SK-N-SH (cell line): ENCODE measurements around the gene CLDN16. TPM values are rescaled to one million over a fixed set of nuclear protein-coding genes. Genes with fewer than 3 reads are reported as not detected.

Experiments
- CTCF ChIA-PET: fragments of 300-600, 350-600 bp; formaldehyde crosslinking; extraction: SDS; loops from one replicate; lab custom pipeline; 2021; lab: Yijun Ruan, JAX
- POLR2A ChIA-PET: fragments of 350-600 bp; sonication (Branson Sonifier 250); formaldehyde crosslinking; extraction: SDS; loops from one replicate; lab custom pipeline; 2020; ENCODE audit warnings: antibody characterized with exemption, inconsistent platforms; lab: Yijun Ruan, JAX
- DNase-seq: peaks from one replicate; pipeline ENCODE4 v3.0.0; 2012
- H2AFZ ChIP-seq: fragments of 200-600 bp; sonication (generic); 2 replicates; pipeline ENCODE4 v1.8.1; 2016; ENCODE audit warnings: antibody characterized with exemption, mild to moderate bottlenecking, low read depth
- H3F3A ChIP-seq: fragments of 200-600 bp; sonication (generic); replicated peaks from 2 replicates; pipeline ENCODE3; 2016; ENCODE audit warnings: antibody characterized with exemption, mild to moderate bottlenecking; ENCODE audit not compliant: insufficient read depth
- H3K27ac ChIP-seq, 2 experiments: fragments of 200-500 bp in 1 of 2; fragments of 200-600 bp in 1 of 2; sonication (Bioruptor generic) in 1 of 2; sonication (generic), shearing (Covaris generic) in 1 of 2; 2 replicates each; pipeline versions ENCODE4 v1.5.1 to v1.6.1; 2014 to 2016; ENCODE audit warnings: low read depth in 2 of 2, inconsistent platforms in 1 of 2, low read length in 1 of 2, mild to moderate bottlenecking in 1 of 2, mixed read lengths in 1 of 2
- H3K27me3 ChIP-seq: fragments of 200-600 bp; sonication (generic), shearing (Covaris generic); 2 replicates; pipeline ENCODE4 v1.6.1; 2016; ENCODE audit warnings: mixed run types; ENCODE audit not compliant: insufficient read depth
- H3K36me3 ChIP-seq, 2 experiments: fragments of 200-500 bp in 1 of 2; fragments of 200-600 bp in 1 of 2; sonication (Bioruptor generic) in 1 of 2; sonication (generic) in 1 of 2; replicated peaks in 1 of 2; 2 replicates each; pipeline versions ENCODE3 to v1.5.1; 2014 to 2016; ENCODE audit warnings: low read length in 1 of 2, mild to moderate bottlenecking in 1 of 2; ENCODE audit not compliant: insufficient read depth in 2 of 2, control insufficient read depth in 1 of 2
- H3K4me1 ChIP-seq, 2 experiments: fragments of 200-500 bp in 1 of 2; fragments of 200-600 bp in 1 of 2; sonication (Bioruptor generic) in 1 of 2; sonication (generic), shearing (Covaris generic) in 1 of 2; 2 replicates each; pipeline versions ENCODE4 v1.5.1 to v1.6.1; 2014 to 2016; ENCODE audit warnings: low read depth in 1 of 2, low read length in 1 of 2, mixed run types in 1 of 2; ENCODE audit not compliant: insufficient read depth in 2 of 2, control insufficient read depth in 1 of 2
- H3K4me2 ChIP-seq: fragments of 200-600 bp; sonication (generic), shearing (Covaris generic); 2 replicates; pipeline ENCODE4 v1.6.1; 2017; ENCODE audit warnings: mixed run types
- H3K4me3 ChIP-seq, 2 experiments: fragments of 200-500 bp in 1 of 2; fragments of 200-600 bp in 1 of 2; sonication (Bioruptor generic) in 1 of 2; sonication (generic), shearing (Covaris generic) in 1 of 2; 2 replicates each; pipeline versions ENCODE4 v1.5.1 to v1.8.1; 2014 to 2016; ENCODE audit warnings: low read depth in 2 of 2, inconsistent platforms in 1 of 2, low read length in 1 of 2, mild to moderate bottlenecking in 1 of 2, mixed read lengths in 1 of 2, moderate library complexity in 1 of 2
- H3K79me2 ChIP-seq: fragments of 200-600 bp; sonication (generic); 2 replicates; pipeline ENCODE4 v1.8.1; 2017; ENCODE audit warnings: mild to moderate bottlenecking; ENCODE audit not compliant: insufficient read depth
- H3K9ac ChIP-seq: fragments of 200-600 bp; sonication (generic); 2 replicates; pipeline ENCODE4 v1.6.1; 2017; ENCODE audit warnings: mixed run types
- H3K9me2 ChIP-seq: fragments of 200-600 bp; sonication (generic); 2 replicates; pipeline ENCODE4 v1.6.1; 2017; ENCODE audit warnings: mixed run types
- H3K9me3 ChIP-seq: fragments of 200-600 bp; sonication (generic); 2 replicates; pipeline ENCODE4 v1.6.1; 2017; ENCODE audit warnings: mixed run types, mild to moderate bottlenecking, moderate library complexity
- H4K20me1 ChIP-seq: fragments of 200-600 bp; sonication (generic); 2 replicates; pipeline ENCODE4 v1.6.1; 2017; ENCODE audit warnings: mild to moderate bottlenecking, mixed run types; ENCODE audit not compliant: insufficient read depth
- CHD2 ChIP-seq: fragments of 150-350 bp; IDR thresholded peaks from 2 replicates; pipeline ENCODE4 v1.6.1; 2018; ENCODE audit warnings: low read length; ENCODE audit not compliant: partially characterized antibody
- CTCF ChIP-seq: fragments of 200-600 bp; sonication (generic); IDR thresholded peaks from 2 replicates; pipeline ENCODE4 v1.6.1; 2017; ENCODE audit warnings: antibody characterized with exemption, mild to moderate bottlenecking, moderate library complexity
- EP300 ChIP-seq, 2 experiments: IDR thresholded peaks; 2 replicates each; pipeline versions ENCODE4 v1.4.0 to v1.6.1; 2012; ENCODE audit warnings: borderline replicate concordance in 1 of 2, low read depth in 1 of 2, low read length in 1 of 2
- EZH2phosphoT487 ChIP-seq: fragments of 200-600 bp; sonication (generic); IDR thresholded peaks from 2 replicates; pipeline ENCODE4 v1.6.1; 2017; ENCODE audit warnings: low read depth, mixed run types, mild to moderate bottlenecking, antibody characterized with exemption, moderate library complexity, borderline replicate concordance
- FOSL2 ChIP-seq: IDR thresholded peaks from 2 replicates; pipeline ENCODE4 v1.4.0; 2012; ENCODE audit warnings: low read depth, mild to moderate bottlenecking, moderate library complexity, borderline replicate concordance
- GABPA ChIP-seq: IDR thresholded peaks from 2 replicates; pipeline ENCODE4 v1.4.0; 2012; ENCODE audit warnings: low read depth, mild to moderate bottlenecking
- JUND ChIP-seq: IDR thresholded peaks from 2 replicates; pipeline ENCODE4 v1.4.0; 2012
- NFIC ChIP-seq: IDR thresholded peaks from 2 replicates; pipeline ENCODE4 v1.4.0; 2012; ENCODE audit warnings: borderline replicate concordance
- RAD21 ChIP-seq: IDR thresholded peaks from 2 replicates; pipeline ENCODE4 v1.6.1; 2012; ENCODE audit warnings: mild to moderate bottlenecking, low read length
- RCOR1 ChIP-seq: fragments of 150-350 bp; IDR thresholded peaks from 2 replicates; pipeline ENCODE4 v1.6.1; 2017; ENCODE audit warnings: antibody characterized with exemption, low read length
- RFX5 ChIP-seq: IDR thresholded peaks from 2 replicates; pipeline ENCODE4 v1.6.1; 2012; ENCODE audit warnings: mild to moderate bottlenecking, improper control_type of control experiment, low read length
- SIN3A ChIP-seq: IDR thresholded peaks from 2 replicates; pipeline ENCODE4 v1.6.1; 2012; ENCODE audit warnings: low read depth, mild to moderate bottlenecking, low read length, moderate library complexity, borderline replicate concordance
- USF2 ChIP-seq: fragments of 150-350 bp; IDR thresholded peaks from 2 replicates; pipeline ENCODE4 v1.6.1; 2017; ENCODE audit warnings: antibody characterized with exemption, low read length, low read depth, borderline replicate concordance
- polyA plus RNA-seq, 3 experiments: library from polyadenylated mRNA; depleted of rRNA; stranded (reverse); fragments of >200 nt; gene quantifications; 2 replicates each; pipeline ENCODE4 v1.2.3, GENCODE V29; 2012
- TF ChIP-seq, protein P1 (sequence below): IDR thresholded peaks from 2 replicates; pipeline ENCODE4 v1.6.1; 2012; ENCODE audit warnings: mild to moderate bottlenecking, low read depth, low read length, moderate library complexity
- TF ChIP-seq, protein P2 (sequence below): IDR thresholded peaks from 2 replicates; pipeline ENCODE4 v1.4.0; 2012; ENCODE audit warnings: low read depth, borderline replicate concordance
- TF ChIP-seq, protein P3 (sequence below): fragments of 150-350 bp; IDR thresholded peaks from 2 replicates; pipeline ENCODE4 v1.6.1; 2016; ENCODE audit warnings: mild to moderate bottlenecking, low read depth, low read length

The CLDN16 gene
- polyA plus RNA-seq, 1 of the 3 experiments (the other 2 are of a cell fraction): 0.02 TPM

- no peaks in the 10 kb centered on the region for H3F3A ChIP-seq
- H3K27ac ChIP-seq: no peak overlapping the region
- H3K9me3 ChIP-seq: no peaks in the 10 kb centered on the region
- no peak overlapping the region for H3K4me2 ChIP-seq
- H3K79me2 ChIP-seq: no peaks in the 10 kb centered on the region
- no peaks in the 10 kb centered on the region for H4K20me1 ChIP-seq
- CTCF ChIA-PET: interaction anchor here (0.6 kb wide), 1 partner anchor 435 kb away, joined by 3 read pairs; no protein-coding TSS in a partner anchor
- no peaks in the 10 kb centered on the region; the same call in 1 of the 2 replicates for H3K27me3 ChIP-seq
- H3K9ac ChIP-seq: no peak overlapping the region
- no peaks in the 10 kb centered on the region for H3K36me3 ChIP-seq
- no peaks in the 10 kb centered on the region for H3K4me1 ChIP-seq
- H3K9me2 ChIP-seq: 0 out of 2 replicates have a peak, but pooled peaks cover 4% of the 10 kb centered on the region
- H2AFZ ChIP-seq: no peak overlapping the region
- TF ChIP-seq RCOR1 (no peak), CHD2 (no peak), RFX5 (no peak), EZH2phosphoT487 (no peak), USF2 (no peak), FOSL2 (no peak), SIN3A (no peak), RAD21 (no peak), NFIC (no peak), CTCF (no peak), JUND (no peak), GABPA (no peak), EP300 (IDR thresholded peaks at IDR 0.05; ENCODE audit: borderline replicate concordance in 1 of 2, low read depth in 1 of 2, low read length in 1 of 2) (no peak)
- TF ChIP-seq, protein P1, sequence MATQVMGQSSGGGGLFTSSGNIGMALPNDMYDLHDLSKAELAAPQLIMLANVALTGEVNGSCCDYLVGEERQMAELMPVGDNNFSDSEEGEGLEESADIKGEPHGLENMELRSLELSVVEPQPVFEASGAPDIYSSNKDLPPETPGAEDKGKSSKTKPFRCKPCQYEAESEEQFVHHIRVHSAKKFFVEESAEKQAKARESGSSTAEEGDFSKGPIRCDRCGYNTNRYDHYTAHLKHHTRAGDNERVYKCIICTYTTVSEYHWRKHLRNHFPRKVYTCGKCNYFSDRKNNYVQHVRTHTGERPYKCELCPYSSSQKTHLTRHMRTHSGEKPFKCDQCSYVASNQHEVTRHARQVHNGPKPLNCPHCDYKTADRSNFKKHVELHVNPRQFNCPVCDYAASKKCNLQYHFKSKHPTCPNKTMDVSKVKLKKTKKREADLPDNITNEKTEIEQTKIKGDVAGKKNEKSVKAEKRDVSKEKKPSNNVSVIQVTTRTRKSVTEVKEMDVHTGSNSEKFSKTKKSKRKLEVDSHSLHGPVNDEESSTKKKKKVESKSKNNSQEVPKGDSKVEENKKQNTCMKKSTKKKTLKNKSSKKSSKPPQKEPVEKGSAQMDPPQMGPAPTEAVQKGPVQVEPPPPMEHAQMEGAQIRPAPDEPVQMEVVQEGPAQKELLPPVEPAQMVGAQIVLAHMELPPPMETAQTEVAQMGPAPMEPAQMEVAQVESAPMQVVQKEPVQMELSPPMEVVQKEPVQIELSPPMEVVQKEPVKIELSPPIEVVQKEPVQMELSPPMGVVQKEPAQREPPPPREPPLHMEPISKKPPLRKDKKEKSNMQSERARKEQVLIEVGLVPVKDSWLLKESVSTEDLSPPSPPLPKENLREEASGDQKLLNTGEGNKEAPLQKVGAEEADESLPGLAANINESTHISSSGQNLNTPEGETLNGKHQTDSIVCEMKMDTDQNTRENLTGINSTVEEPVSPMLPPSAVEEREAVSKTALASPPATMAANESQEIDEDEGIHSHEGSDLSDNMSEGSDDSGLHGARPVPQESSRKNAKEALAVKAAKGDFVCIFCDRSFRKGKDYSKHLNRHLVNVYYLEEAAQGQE: no peak
- TF ChIP-seq, protein P2, sequence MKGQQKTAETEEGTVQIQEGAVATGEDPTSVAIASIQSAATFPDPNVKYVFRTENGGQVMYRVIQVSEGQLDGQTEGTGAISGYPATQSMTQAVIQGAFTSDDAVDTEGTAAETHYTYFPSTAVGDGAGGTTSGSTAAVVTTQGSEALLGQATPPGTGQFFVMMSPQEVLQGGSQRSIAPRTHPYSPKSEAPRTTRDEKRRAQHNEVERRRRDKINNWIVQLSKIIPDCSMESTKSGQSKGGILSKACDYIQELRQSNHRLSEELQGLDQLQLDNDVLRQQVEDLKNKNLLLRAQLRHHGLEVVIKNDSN: no peak
- TF ChIP-seq, protein P3, sequence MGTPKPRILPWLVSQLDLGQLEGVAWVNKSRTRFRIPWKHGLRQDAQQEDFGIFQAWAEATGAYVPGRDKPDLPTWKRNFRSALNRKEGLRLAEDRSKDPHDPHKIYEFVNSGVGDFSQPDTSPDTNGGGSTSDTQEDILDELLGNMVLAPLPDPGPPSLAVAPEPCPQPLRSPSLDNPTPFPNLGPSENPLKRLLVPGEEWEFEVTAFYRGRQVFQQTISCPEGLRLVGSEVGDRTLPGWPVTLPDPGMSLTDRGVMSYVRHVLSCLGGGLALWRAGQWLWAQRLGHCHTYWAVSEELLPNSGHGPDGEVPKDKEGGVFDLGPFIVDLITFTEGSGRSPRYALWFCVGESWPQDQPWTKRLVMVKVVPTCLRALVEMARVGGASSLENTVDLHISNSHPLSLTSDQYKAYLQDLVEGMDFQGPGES: no peak
- POLR2A ChIA-PET: no interaction called here
- no peak for DNase-seq
- no peak overlapping the region for H3K4me3 ChIP-seq
These were observed 8.0 kb downstream of the CLDN16 start for GRCh38 chr3:190396001-190396400.
